ENCODE results near the gene GNG4.

The GNG4 gene

GRCh38 chr1:235649368-235650163, at the start of gene GNG4:
TSS of gene GNG4 (minus strand) at chr1:235649784. CDS start at chr1:235583838, 65,946 bp downstream.
- ATAC-seq: peak; percentile 70
- TF ChIP-seq POU6F1 (CRISPR knock-in tag; IDR thresholded peaks at IDR 0.05; ENCODE audit: borderline replicate concordance, low read depth) (no peak), ARNTL (CRISPR knock-in tag; IDR thresholded peaks at IDR 0.05; ENCODE audit: borderline replicate concordance, low read depth) (no peak), PPARA (CRISPR knock-in tag; IDR thresholded peaks at IDR 0.05; ENCODE audit: borderline replicate concordance) (no peak), ZFP30 (CRISPR knock-in tag; IDR thresholded peaks at IDR 0.05) (no peak), GLIS3 (CRISPR knock-in tag; IDR thresholded peaks at IDR 0.05) (no peak), TOX (CRISPR knock-in tag; IDR thresholded peaks at IDR 0.05; ENCODE audit: borderline replicate concordance) (no peak), OSR1 (CRISPR knock-in tag; IDR thresholded peaks at IDR 0.05) (no peak), ZNF8 (CRISPR knock-in tag; IDR thresholded peaks at IDR 0.05) (no peak), ZNF70 (CRISPR knock-in tag; IDR thresholded peaks at IDR 0.05) (no peak), CREB5 (CRISPR knock-in tag; IDR thresholded peaks at IDR 0.05; ENCODE audit: low read depth) (no peak), ZFP3 (CRISPR knock-in tag; IDR thresholded peaks at IDR 0.05) (no peak), ESRRG (CRISPR knock-in tag; IDR thresholded peaks at IDR 0.05) (no peak), ZC3H10 (CRISPR knock-in tag; IDR thresholded peaks at IDR 0.05) (no peak), ZNF565 (CRISPR knock-in tag; conservative IDR thresholded peaks at IDR 0.05; ENCODE audit: low read depth) (no peak), SNAI2 (CRISPR knock-in tag; IDR thresholded peaks at IDR 0.05) (no peak), RARB (CRISPR knock-in tag; IDR thresholded peaks at IDR 0.05) (no peak), TCF4 (CRISPR knock-in tag; IDR thresholded peaks at IDR 0.05; ENCODE audit: borderline replicate concordance) (no peak)

GRCh38 chr1:235697508-235697907, 47.9 kb upstream of the GNG4 start:
- peak; percentile 63 for ATAC-seq
- TF ChIP-seq ZNF8 (CRISPR knock-in tag; IDR thresholded peaks at IDR 0.05) (no peak), BACH2 (CRISPR knock-in tag; IDR thresholded peaks at IDR 0.05; ENCODE audit: borderline replicate concordance) (no peak), TOX (CRISPR knock-in tag; IDR thresholded peaks at IDR 0.05; ENCODE audit: borderline replicate concordance) (no peak), SNAI2 (CRISPR knock-in tag; IDR thresholded peaks at IDR 0.05) (no peak), ZFP30 (CRISPR knock-in tag; IDR thresholded peaks at IDR 0.05) (no peak), RARB (CRISPR knock-in tag; IDR thresholded peaks at IDR 0.05) (no peak), CSDC2 (CRISPR knock-in tag; IDR thresholded peaks at IDR 0.05) (no peak), ISL1 (CRISPR knock-in tag; IDR thresholded peaks at IDR 0.05) (no peak), ESRRG (CRISPR knock-in tag; IDR thresholded peaks at IDR 0.05) (no peak), GLIS3 (CRISPR knock-in tag; IDR thresholded peaks at IDR 0.05) (no peak), PATZ1 (CRISPR knock-in tag; IDR thresholded peaks at IDR 0.05; ENCODE audit: borderline replicate concordance) (no peak), CSRNP3 (CRISPR knock-in tag; IDR thresholded peaks at IDR 0.05) (no peak), ZNF565 (CRISPR knock-in tag; conservative IDR thresholded peaks at IDR 0.05; ENCODE audit: low read depth) (no peak), PPARA (CRISPR knock-in tag; IDR thresholded peaks at IDR 0.05; ENCODE audit: borderline replicate concordance) (no peak), ZFP3 (CRISPR knock-in tag; IDR thresholded peaks at IDR 0.05) (no peak)

GRCh38 chr1:235689356-235689755, 39.8 kb upstream of the GNG4 start:
- ATAC-seq: no peak
- no peak for TF ChIP-seq TOX (CRISPR knock-in tag; IDR thresholded peaks at IDR 0.05; ENCODE audit: borderline replicate concordance)
- no peak for TF ChIP-seq SNAI2 (CRISPR knock-in tag; IDR thresholded peaks at IDR 0.05)
- TF ChIP-seq ZC3H10 (CRISPR knock-in tag; IDR thresholded peaks at IDR 0.05): no peak
- no peak for TF ChIP-seq PPARA (CRISPR knock-in tag; IDR thresholded peaks at IDR 0.05; ENCODE audit: borderline replicate concordance)
